Keratinocyte (primary cell): Measurements from ENCODE around the gene NCR2. TPM values are rescaled to one million over a fixed set of nuclear protein-coding genes. Genes with fewer than 3 reads are reported as not detected.
A peak's percentile ranks its signal among the peaks of the same experiment; 100 is the strongest.

Source experiments
- DNase-seq: peaks from one replicate; pipeline ENCODE4 v3.0.0-alpha.2; 2011; ENCODE audit warnings: low read depth, missing footprints, low spot score
- FAIRE-seq: peaks from 2 replicates; lab custom pipeline; 2011; peaks lifted over from hg19 to GRCh38; lab: Jason Lieb, UNC
- H2AFZ ChIP-seq: 2 replicates; pipeline ENCODE4 v1.6.0; 2012; ENCODE audit warnings: low read length, control low read depth, inconsistent platforms; ENCODE audit not compliant: control insufficient read depth
- H3K27ac ChIP-seq: 2 replicates; pipeline ENCODE4 v1.5.1; 2011; ENCODE audit warnings: low read length; ENCODE audit not compliant: control insufficient read depth, insufficient read depth
- H3K27me3 ChIP-seq: 3 replicates; pipeline ENCODE4 v1.6.0; 2011; ENCODE audit warnings: low read length; ENCODE audit not compliant: control insufficient read depth, insufficient read depth; ENCODE audit errors: extremely low read depth
- H3K36me3 ChIP-seq, 2 experiments: 2 replicates in 1 of 2; 3 replicates in 1 of 2; pipeline ENCODE4 v1.5.1; 2011; ENCODE audit warnings: low read length in 2 of 2, mild to moderate bottlenecking in 1 of 2; ENCODE audit not compliant: control insufficient read depth in 2 of 2, insufficient read depth in 2 of 2; ENCODE audit errors: extremely low read depth in 1 of 2
- H3K4me1 ChIP-seq: 3 replicates; pipeline ENCODE4 v1.5.1; 2011; ENCODE audit warnings: low read length; ENCODE audit not compliant: control insufficient read depth, insufficient read depth; ENCODE audit errors: extremely low read depth
- H3K4me2 ChIP-seq: 3 replicates; pipeline ENCODE4 v1.6.0; 2011; ENCODE audit warnings: low read depth, low read length; ENCODE audit not compliant: control insufficient read depth, insufficient read depth; ENCODE audit errors: extremely low read depth
- H3K4me3 ChIP-seq, 3 experiments: fragments of 200-600 bp in 1 of 3; sonication (generic) in 1 of 3; 2 replicates in 2 of 3; 3 replicates in 1 of 3; pipeline ENCODE4 v1.5.1; 2011 to 2016; ENCODE audit warnings: low read length in 3 of 3, mild to moderate bottlenecking in 3 of 3, control low read depth in 2 of 3, inconsistent platforms in 1 of 3, low read depth in 1 of 3, mixed read lengths in 1 of 3, mixed run types in 1 of 3, moderate library complexity in 1 of 3; ENCODE audit not compliant: control insufficient read depth in 2 of 3, insufficient read depth in 2 of 3; ENCODE audit errors: extremely low read depth in 1 of 3
- H3K79me2 ChIP-seq: 2 replicates; pipeline ENCODE4 v1.6.0; 2012; ENCODE audit warnings: low read length; ENCODE audit not compliant: control insufficient read depth, insufficient read depth
- H3K9ac ChIP-seq: 3 replicates; pipeline ENCODE4 v1.6.0; 2011; ENCODE audit warnings: low read length; ENCODE audit not compliant: control insufficient read depth, insufficient read depth; ENCODE audit errors: extremely low read depth
- H3K9me1 ChIP-seq: 3 replicates; pipeline ENCODE4 v1.6.0; 2011; ENCODE audit warnings: low read length; ENCODE audit not compliant: control insufficient read depth, insufficient read depth; ENCODE audit errors: extremely low read depth
- H3K9me3 ChIP-seq: 2 replicates; pipeline ENCODE4 v1.5.1; 2012; ENCODE audit warnings: low read depth, low read length; ENCODE audit not compliant: control insufficient read depth
- H4K20me1 ChIP-seq: 3 replicates; pipeline ENCODE4 v1.6.0; 2011; ENCODE audit warnings: low read length; ENCODE audit not compliant: control insufficient read depth, insufficient read depth; ENCODE audit errors: extremely low read depth
- EZH2 ChIP-seq: IDR thresholded peaks from one replicate; pipeline ENCODE4 v1.6.1; 2012; ENCODE audit warnings: inconsistent platforms, mild to moderate bottlenecking, low read length, moderate library complexity
- dilution Hi-C: fragments of 300-500 bp; cut with MboI; formaldehyde crosslinking; loops from one replicate; pipeline ENCODE4 v1.7.0; 2020; ENCODE audit warnings: low sequenced_read_pairs; ENCODE audit not compliant: extremely low pct_ligation_motif_present
- polyA plus RNA-seq, 5 experiments: library from polyadenylated mRNA; depleted of rRNA in 3 of 5; stranded (reverse) in 3 of 5; stranded (forward) in 1 of 5; unstranded in 1 of 5; fragments of >200 nt; gene quantifications; 1 replicate in 1 of 5; 2 replicates in 3 of 5; 3 replicates in 1 of 5; pipeline versions ENCODE4 v1.2.1 to v1.2.3, GENCODE V29; 2011 to 2012; ENCODE audit warnings: missing spikeins in 2 of 5, low read depth in 1 of 5, low replicate concordance in 1 of 5
- TF ChIP-seq, protein P1 (sequence below), 3 experiments: IDR thresholded peaks in 1 of 3; conservative IDR thresholded peaks in 1 of 3; optimal IDR thresholded peaks in 1 of 3; 2 replicates in 2 of 3; 3 replicates in 1 of 3; pipeline versions ENCODE3 to v1.5.1; 2011; ENCODE audit warnings: low read length in 3 of 3, mild to moderate bottlenecking in 3 of 3, moderate library complexity in 2 of 3, control low read depth in 1 of 3, inconsistent platforms in 1 of 3; ENCODE audit not compliant: insufficient read depth in 2 of 3; ENCODE audit errors: extremely low read depth in 1 of 3

Gene NCR2
- polyA plus RNA-seq, 1 donor (not counting 4 experiments of a cell fraction or from before 2014, with no cell fraction given): not detected

- H3K4me3 ChIP-seq: peak overlapping the region in 1 of 3 experiments; percentile 34
- no peak overlapping the region for H2AFZ ChIP-seq
- no peaks in the 10 kb centered on the region for H3K36me3 ChIP-seq
- FAIRE-seq (no peak), DNase-seq (no peak)
- no peaks in the 10 kb centered on the region for H3K9me1 ChIP-seq
- H3K9me3 ChIP-seq: no peaks in the 10 kb centered on the region
- dilution Hi-C loops: no loop called here
- peaks cover 60% of the 10 kb centered on the region for H3K27me3 ChIP-seq
- no peaks in the 10 kb centered on the region for H4K20me1 ChIP-seq
- no peak overlapping the region for H3K9ac ChIP-seq
- TF ChIP-seq, protein P1, sequence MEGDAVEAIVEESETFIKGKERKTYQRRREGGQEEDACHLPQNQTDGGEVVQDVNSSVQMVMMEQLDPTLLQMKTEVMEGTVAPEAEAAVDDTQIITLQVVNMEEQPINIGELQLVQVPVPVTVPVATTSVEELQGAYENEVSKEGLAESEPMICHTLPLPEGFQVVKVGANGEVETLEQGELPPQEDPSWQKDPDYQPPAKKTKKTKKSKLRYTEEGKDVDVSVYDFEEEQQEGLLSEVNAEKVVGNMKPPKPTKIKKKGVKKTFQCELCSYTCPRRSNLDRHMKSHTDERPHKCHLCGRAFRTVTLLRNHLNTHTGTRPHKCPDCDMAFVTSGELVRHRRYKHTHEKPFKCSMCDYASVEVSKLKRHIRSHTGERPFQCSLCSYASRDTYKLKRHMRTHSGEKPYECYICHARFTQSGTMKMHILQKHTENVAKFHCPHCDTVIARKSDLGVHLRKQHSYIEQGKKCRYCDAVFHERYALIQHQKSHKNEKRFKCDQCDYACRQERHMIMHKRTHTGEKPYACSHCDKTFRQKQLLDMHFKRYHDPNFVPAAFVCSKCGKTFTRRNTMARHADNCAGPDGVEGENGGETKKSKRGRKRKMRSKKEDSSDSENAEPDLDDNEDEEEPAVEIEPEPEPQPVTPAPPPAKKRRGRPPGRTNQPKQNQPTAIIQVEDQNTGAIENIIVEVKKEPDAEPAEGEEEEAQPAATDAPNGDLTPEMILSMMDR (optimal IDR thresholded peaks at IDR 0.05 in 1 of 3, IDR thresholded peaks at IDR 0.05 in 1 of 3, conservative IDR thresholded peaks at IDR 0.05 in 1 of 3; ENCODE audit: extremely low read depth in 1 of 3, insufficient read depth in 2 of 3, low read length in 3 of 3): no peak
- peak; percentile 94 for TF ChIP-seq EZH2
- peak overlapping the region; percentile 45 for H3K4me2 ChIP-seq
- H3K79me2 ChIP-seq: no peaks in the 10 kb centered on the region
- H3K27ac ChIP-seq: no peak overlapping the region
- peaks cover 20% of the 10 kb centered on the region for H3K4me1 ChIP-seq
Observed at GRCh38 chr6:41371992-41372831, 36.8 kb downstream of the NCR2 start.

DNA sequence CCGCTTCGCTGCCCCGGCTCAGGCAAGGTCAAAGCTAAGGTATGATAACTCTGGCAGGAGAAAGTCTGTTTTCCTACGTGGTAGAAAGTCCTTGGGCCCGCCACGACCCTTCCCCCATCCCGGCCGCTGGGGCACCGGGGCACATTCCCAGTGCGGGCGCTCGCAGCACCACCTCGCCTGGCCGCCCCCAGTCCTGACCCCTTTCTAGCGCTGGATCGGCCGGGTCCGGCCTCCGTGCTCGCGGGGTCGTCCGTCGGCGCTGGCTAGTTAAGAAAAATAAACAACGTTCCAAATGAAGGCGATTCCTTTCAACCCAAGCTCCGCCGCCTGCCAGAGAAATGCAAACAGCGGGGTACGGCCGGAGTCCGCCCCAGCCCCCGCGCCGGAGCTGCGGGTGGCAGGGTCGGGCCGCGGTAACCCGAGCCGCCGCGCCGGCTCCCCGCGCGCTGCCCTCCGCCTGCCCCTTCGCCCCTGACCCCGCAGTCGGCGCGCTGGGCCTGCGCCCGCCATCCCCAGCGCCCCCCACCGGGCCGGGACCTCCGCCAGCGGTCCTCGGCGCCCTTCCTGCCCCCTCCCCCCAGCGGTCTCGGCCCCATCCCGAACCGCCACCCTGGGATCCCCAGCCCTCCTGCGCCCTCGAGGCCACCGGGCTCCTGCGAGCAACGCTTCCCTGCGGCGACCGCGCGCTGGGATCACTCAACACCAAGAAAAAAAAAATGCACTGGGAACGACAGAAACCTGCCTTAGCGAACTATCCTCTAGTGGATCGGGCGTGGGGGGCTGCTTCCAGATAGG lies 37.6 kb downstream of the NCR2 start:
- H3K4me1 ChIP-seq: peaks cover 20% of the 10 kb centered on the region
- dilution Hi-C loops: no loop called here
- no peak for FAIRE-seq
- H3K36me3 ChIP-seq: no peaks in the 10 kb centered on the region
- H2AFZ ChIP-seq: no peak overlapping the region
- H3K4me2 ChIP-seq: no peak overlapping the region
- DNase-seq: no peak
- no peaks in the 10 kb centered on the region for H3K79me2 ChIP-seq
- no peaks in the 10 kb centered on the region for H3K9me1 ChIP-seq
- H4K20me1 ChIP-seq: no peaks in the 10 kb centered on the region
- no peak overlapping the region for H3K4me3 ChIP-seq
- no peak overlapping the region for H3K27ac ChIP-seq
- no peaks in the 10 kb centered on the region for H3K9me3 ChIP-seq
- no peak for TF ChIP-seq EZH2
- TF ChIP-seq, protein P1 (optimal IDR thresholded peaks at IDR 0.05 in 1 of 3, IDR thresholded peaks at IDR 0.05 in 1 of 3, conservative IDR thresholded peaks at IDR 0.05 in 1 of 3; ENCODE audit: extremely low read depth in 1 of 3, insufficient read depth in 2 of 3, low read length in 3 of 3): no peak
- H3K9ac ChIP-seq: no peak overlapping the region
- peaks cover 68% of the 10 kb centered on the region for H3K27me3 ChIP-seq
